Urothelium cell line (cell line): Measurements from ENCODE around the gene GALM.
"Not testable (repeated sequence)": the region's sequence is repeated elsewhere in the genome, so short reads cannot be mapped to it uniquely, and the experiment has no call there.

ENCODE experiments used
- DNase-seq: peaks from one replicate; pipeline ENCODE4 v3.0.0; 2011; ENCODE audit warnings: low spot score, mixed read lengths
- FAIRE-seq: peaks from 2 replicates; lab custom pipeline; 2011; peaks lifted over from hg19 to GRCh38; lab: Jason Lieb, UNC

Gene GALM

DNA sequence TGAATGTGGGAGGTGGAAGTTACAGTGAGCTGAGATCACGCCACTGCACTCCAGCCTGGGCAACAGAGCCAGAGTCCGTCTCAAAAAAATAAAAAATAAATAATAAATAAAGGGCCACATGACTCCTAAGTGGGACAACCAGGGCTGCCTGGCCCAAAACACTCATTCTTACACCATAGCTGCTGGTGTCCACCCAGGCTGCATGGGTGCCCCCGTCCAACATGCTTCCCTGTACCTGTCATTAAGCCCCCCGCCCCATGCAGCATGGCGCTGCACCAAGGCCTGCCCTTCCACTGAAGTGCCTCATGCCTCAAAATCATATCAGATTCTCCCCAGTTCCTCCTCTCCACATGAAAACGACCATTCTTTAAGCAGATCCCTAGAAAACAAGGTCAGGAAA is 10.8 kb downstream of the GALM start:
- no peak for DNase-seq
- no peak for FAIRE-seq

GRCh38 chr2:38680868-38681267 is 15.0 kb downstream of the GALM start:
- DNase-seq, FAIRE-seq: not testable (repeated sequence)

- FAIRE-seq (no peak), DNase-seq (no peak)
Observed at GRCh38 chr2:38682008-38682575, 16.2 kb downstream of the GALM start.

DNA sequence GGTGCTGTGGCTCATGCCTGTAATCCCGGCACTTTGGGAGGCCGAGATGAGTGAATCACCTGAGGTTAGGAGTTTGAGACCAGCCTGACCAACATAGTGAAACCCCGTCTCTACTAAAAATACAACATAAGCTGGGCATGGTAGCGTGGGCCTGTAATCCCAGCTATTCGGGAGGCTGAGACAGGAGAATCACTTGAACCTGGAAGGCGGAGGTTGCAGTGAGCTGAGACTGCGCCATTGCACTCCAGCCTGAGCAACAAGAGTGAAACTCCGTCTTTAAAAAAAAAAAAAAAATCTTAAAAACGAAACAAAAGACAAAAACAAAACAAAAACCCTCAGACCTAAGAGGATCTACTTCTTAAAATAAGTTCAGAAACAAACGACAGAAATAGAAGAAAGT is 16.7 kb downstream of the GALM start:
- DNase-seq, FAIRE-seq: not testable (repeated sequence)

DNA sequence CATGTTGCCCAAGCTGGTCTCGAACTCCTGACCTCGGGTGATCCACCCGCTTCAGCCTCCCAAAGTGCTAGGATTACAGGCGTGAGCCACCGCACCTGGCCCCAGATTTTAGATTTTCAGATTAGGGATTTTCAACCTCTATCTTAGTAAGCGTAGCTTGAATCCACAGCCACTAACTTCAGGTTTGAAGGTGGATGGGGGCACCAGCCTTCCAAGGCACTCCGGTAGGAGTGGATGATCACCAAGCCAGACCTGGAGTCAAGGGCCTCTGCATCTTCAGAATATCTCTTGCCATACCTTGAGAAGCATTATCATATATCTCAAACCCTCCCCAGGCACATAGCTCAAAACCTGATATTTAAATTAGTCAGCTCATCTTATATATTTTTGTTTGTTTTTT is 17.9 kb downstream of the GALM start:
- no peak for FAIRE-seq

DNA sequence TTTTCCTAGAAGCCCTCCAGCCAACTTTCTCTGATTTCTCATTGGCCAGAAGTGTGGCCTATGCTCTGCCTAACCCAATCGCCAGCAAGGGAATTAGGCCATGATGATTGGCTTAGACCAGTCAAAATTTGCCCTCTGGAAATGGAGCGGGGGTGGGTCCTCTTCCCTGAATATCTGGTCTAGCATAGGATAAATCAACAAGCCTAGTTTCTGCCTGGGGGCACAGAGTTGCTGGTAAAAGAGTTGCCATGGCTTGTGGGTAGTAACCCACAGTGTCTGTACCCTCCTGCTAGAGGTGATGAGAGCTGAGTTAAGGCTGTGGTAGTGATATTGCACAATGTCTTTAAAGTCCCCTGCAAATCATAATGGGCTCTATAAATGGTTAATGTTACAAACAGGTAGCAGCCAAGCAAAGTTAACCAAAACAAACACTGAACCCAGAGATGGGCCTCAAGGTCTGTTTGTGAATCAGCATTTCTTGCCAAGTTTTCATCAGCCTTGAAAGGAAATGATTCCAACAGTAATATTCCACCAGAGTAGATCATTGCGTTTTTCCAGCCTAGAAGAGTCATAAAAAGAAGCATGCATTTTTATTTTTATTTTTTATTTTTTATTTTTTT is 19.3 kb downstream of the GALM start:
- DNase-seq (no peak), FAIRE-seq (no peak)

More for the DNA sequence above, 17.9 kb downstream of the GALM start:
- no peak for DNase-seq

DNA sequence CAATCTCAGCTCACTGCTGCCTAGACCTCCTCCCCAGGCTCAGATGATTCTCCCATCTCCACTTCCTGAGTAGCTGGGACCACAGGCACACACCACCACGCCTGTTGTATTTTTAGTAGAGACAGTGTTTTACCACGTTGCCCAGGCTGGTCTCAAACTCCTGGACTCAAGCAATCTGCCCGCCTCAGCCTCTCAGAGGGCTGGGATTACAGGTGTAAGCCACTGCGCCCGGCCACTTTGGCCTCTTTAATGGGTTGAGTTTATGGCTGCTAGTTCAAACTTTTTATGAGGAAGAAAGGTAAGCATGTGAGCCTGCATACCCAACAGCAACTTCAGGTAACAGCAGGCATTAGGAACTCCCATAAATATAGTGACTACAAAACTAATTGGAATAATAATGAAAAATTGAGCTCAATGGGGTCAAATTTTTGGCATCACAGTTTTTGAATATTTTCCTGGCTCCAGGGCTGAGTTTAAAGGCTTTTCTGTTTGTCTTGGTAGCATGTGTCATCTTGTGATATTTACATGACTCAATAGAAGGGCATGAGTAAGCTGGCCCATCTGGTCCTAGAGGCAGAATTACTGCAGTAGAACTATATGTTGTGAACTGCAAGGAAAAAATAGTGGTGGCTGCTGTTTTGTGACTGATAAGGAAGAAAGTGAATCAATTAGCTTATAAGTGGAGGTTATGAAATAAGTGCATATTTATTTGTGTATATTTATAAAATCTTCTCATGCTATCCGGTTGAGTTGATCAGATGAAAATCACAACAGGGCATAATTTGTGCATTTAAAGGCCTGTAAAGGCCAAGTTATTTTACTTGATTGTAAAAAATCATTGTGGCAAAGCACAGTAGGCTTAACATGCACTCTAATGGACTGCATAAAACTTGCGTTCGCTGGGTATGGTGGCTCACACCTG is 24.8 kb downstream of the GALM start:
- peak; percentile 5 for FAIRE-seq
- DNase-seq: peak; percentile 91

GRCh38 chr2:38691994-38692393 is 26.1 kb downstream of the GALM start:
- FAIRE-seq (no peak), DNase-seq (no peak)

GRCh38 chr2:38692636-38693318 is 26.9 kb downstream of the GALM start:
- DNase-seq: no peak
- no peak for FAIRE-seq

DNA sequence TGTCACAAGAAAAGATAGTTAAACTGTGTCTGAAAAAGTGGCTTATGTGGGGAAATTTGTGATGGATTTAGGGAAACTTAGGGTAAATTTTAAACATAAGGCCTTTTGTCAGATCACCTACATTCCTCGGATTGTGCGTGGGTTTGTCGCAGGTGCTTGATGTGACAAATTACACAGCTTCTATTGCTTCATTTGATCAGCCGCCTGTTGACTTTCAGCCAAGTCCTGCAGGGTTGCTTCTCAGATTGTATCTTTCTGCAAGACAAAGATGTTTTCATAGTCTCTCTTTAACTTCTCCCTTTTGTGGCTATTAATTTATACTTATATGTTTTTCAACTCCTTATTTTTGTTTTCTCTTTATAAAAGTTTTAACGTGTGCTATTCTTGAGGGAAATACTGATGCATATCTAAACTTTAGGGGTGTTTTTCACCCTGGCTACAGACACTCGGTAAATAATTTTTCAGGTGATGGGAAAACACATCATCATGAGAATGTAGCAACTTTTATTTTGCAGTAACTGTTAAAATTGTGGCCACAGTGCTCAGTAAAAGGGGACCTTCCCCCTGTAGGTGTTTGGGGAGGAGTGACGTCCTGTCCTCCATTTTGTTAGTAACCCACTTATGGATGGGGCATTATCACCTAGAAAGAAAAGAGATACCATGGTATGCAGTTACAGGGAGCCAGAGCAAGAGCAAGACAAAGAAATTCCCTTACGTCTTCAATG is 31.4 kb downstream of the GALM start:
- FAIRE-seq: no peak
- DNase-seq: no peak

- no peak for FAIRE-seq
- DNase-seq: no peak
Observed at GRCh38 chr2:38698467-38699003, 32.6 kb downstream of the GALM start.

DNA sequence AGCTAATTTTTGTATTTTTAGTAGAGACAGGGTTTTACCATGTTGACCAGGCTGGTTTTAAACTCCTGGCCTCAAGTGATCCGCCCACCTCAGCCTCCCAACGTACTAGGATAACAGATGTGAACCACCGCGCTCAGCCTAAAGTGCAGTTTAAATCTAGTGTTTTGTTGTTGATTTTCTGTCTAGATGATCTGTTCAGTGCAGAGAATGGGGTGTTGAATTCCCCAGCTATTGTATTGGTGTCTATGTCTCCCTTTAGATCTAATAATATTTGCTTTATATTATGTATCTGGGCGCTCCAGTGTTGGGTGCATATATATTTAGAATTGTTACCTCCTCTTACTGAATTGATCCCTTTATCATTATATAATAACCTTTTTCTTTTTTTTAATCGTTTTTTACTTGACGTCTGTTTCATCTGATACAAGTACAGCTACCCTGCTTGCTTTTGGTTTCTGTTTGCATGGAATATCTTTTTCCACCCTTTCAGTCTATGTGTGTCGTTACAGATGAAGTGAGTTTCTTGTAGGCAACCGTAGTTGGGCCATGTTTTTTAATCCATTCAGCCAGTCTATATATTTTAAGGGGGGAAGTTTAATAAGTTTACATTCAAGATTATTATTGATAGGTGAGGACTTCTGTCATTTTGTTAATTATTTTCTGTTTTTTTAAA is 34.3 kb downstream of the GALM start:
- DNase-seq (no peak), FAIRE-seq (no peak)

DNA sequence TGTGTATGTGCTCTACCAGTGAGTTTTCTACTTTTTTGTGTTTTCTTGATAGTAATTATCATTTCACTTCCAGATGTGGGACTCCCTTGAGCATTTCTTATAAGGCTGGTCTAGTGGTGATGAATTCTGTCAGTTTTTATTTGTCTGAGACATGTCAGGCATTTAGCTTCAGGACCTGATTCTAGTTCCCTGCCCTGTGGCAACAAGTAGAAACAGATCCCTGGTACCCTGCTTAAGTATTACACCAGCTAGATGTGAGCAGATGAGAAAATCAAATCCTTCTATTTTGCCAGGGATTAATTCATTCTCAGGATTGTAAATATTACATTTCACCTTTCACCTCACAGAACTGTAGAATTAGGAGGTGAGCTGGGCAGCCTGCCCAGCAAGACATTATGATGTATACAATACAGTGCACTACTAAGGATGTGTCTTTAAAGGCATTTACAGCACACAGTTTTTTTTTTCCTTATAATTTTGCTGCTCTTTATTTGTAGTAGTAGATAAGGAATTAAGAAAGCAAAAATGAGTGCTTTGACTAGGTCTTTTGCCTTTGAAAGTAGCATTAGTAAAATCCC is 35.1 kb downstream of the GALM start:
- FAIRE-seq (no peak), DNase-seq (no peak)

GRCh38 chr2:38701542-38701941 is 35.6 kb downstream of the GALM start:
- DNase-seq (no peak), FAIRE-seq (no peak)

DNA sequence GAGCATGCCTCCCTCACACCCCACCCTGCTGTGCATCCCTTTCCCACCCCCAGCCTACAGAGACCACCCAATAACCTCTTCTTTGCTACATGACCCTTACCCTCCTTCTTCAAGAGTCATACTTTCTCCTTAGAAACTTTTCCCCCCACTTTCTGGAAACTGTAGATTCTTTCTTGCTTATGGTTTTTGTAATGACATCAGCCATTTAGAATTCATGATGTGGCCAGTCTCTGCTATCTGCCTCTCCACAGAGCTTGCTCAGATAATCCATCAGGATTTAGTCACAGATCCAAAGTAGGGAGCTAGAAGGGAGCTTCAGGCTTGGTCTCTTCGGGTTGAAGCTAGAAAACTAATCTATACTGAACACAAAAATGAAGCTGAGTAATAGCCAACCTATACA is 36.5 kb downstream of the GALM start:
- no peak for FAIRE-seq

GRCh38 chr2:38703336-38703735 is 37.4 kb downstream of the GALM start:
- not testable (repeated sequence) for FAIRE-seq, DNase-seq

More for the DNA sequence above, 36.5 kb downstream of the GALM start:
- peak; percentile 53 for DNase-seq

DNA sequence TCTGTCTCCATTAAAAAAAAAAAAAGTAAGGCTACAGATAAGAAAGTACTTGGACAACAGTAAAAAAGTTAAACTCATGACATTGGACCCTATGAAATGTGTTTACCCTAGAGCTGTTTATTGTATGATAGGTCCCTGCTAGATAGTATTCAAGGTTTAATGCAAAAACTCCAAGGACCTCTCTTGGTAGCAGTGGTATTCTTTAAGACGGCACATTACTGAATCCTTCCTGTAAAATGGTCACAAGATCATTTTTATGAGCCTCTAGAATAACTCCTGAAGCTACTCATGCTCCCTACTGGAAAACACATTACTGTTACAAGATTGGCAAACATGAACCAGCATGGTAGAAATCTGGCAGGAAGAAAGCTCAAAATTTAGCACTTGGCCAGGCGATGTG is 38.8 kb downstream of the GALM start:
- FAIRE-seq (no peak), DNase-seq (no peak)

GRCh38 chr2:38706846-38707345 is 41.0 kb downstream of the GALM start:
- FAIRE-seq (no peak), DNase-seq (no peak)

DNA sequence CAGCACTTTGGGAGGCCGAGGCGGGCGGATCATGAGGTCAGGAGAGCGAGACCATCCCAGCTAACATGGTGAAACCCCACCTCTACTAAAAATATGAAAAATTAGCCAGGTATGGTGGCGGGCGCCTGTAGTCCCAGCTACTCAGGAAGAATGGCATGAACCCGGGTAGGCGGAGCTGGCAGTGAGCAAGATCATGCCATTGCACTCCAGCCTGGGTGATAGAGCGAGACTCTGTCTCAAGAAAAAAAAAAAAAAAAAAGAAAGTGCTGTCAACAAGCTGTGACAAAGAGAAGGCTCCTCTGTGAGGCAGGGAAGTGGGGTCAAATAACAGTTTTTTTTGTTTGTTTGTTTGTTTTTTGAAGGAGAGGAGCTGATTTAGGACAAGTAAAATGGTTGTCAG is 42.6 kb downstream of the GALM start:
- DNase-seq, FAIRE-seq: not testable (repeated sequence)
